ENCODE data around the gene EPB41.

EPB41 gene

DNA sequence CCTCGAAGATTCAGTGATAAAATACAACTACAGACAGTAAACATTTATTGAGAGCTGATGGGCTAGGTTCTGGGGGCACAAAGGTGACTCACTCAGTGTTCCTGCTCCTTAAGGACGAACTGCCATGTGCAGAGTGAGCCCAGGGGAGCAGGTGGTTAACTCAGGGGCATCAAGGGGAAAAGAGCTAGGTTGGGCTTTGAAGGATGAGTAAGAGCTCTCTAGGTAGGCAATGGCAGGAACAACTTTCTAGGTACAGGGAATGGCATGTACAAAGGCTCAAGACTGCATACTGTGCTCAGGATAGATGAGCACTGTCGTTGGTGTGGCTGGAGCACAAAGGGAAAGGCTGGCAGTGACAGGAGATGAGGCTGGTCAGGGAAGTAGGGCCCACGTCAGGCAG lies 16.6 kb upstream of the EPB41 start:
- in situ Hi-C loops (cut with MboI; ENCODE audit: low sequenced_read_pairs, unreplicated experiment) = no loop called here
- TF ChIP-seq, protein P1, sequence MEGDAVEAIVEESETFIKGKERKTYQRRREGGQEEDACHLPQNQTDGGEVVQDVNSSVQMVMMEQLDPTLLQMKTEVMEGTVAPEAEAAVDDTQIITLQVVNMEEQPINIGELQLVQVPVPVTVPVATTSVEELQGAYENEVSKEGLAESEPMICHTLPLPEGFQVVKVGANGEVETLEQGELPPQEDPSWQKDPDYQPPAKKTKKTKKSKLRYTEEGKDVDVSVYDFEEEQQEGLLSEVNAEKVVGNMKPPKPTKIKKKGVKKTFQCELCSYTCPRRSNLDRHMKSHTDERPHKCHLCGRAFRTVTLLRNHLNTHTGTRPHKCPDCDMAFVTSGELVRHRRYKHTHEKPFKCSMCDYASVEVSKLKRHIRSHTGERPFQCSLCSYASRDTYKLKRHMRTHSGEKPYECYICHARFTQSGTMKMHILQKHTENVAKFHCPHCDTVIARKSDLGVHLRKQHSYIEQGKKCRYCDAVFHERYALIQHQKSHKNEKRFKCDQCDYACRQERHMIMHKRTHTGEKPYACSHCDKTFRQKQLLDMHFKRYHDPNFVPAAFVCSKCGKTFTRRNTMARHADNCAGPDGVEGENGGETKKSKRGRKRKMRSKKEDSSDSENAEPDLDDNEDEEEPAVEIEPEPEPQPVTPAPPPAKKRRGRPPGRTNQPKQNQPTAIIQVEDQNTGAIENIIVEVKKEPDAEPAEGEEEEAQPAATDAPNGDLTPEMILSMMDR (IDR thresholded peaks at IDR 0.05; ENCODE audit: borderline replicate concordance, control extremely low read depth, extremely low read depth, insufficient read depth, missing control alignments) = no peak
- no peak for DNase-seq (ENCODE audit: low spot score)

DNA sequence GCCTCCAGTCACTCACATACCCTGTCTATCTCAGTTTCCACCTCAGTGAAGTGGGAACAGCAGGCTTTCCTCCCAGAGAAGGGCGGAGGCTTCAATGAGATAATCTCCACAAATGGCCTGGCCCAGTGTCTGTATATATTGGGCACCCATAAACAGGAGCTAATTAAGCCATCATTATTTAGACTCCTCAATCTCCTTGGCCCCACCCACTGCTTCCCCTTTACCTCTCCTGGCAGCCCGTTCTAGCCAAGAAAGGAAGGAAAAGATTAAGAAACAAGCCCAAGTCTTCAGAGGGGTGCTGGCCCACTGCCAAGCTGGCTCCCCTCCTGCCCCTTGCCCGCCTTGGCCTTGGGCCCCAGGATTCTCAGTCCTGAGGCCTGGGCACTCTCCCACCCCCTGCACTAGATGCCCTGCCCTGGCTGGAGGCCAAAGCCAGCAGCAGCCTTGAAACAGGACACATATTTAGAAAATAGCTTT lies 15.9 kb upstream of the EPB41 start:
- in situ Hi-C loops (cut with MboI; ENCODE audit: low sequenced_read_pairs, unreplicated experiment) = no loop called here
- no peak for DNase-seq (ENCODE audit: low spot score)
- TF ChIP-seq, protein P1 (IDR thresholded peaks at IDR 0.05; ENCODE audit: borderline replicate concordance, control extremely low read depth, extremely low read depth, insufficient read depth, missing control alignments) = no peak

DNA sequence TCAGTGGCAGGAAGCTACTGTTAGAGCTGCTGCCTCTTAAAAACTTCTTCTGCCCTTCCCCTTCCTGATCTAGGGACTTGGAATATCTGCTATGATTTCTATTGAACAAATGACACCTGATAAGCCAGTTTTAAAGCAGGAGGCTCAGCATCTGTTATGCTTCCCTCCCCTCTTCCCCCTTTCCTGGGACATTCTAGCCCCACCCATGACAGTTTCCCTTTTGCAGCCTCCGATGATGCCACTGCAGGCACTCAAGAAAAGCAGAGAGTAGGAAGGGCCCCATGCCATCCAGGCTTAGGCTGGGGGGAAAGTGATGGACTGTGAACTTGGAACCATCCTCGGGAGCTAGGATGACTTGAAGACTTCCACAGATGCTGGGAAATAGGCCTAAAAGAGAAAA lies 15.1 kb upstream of the EPB41 start:
- in situ Hi-C loops (cut with MboI; ENCODE audit: low sequenced_read_pairs, unreplicated experiment) = no loop called here
- no peak for DNase-seq (ENCODE audit: low spot score)
- TF ChIP-seq, protein P1 (IDR thresholded peaks at IDR 0.05; ENCODE audit: borderline replicate concordance, control extremely low read depth, extremely low read depth, insufficient read depth, missing control alignments) = no peak

DNA sequence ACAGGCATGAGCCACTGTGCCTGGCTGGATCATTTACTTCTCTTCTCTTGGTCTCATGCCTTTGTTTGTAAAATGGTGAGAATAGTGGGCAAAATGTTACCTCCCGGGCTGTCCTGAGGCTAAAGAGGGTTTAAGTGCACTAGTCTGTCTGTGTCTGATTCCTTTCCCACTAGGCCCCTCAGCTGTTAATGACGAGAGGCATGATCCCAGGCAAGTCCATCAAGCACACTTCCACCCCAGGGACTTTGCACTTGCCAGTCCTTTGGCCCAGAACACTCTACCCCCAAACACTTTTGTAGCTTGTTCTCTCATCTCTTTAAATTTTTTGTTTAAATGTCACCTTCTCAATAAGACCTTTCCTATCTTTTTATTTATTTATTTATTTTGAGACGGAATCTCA lies 13.8 kb upstream of the EPB41 start:
- TF ChIP-seq, protein P1 (IDR thresholded peaks at IDR 0.05; ENCODE audit: borderline replicate concordance, control extremely low read depth, extremely low read depth, insufficient read depth, missing control alignments) = no peak
- DNase-seq (ENCODE audit: low spot score) = no peak
- in situ Hi-C loops (cut with MboI; ENCODE audit: low sequenced_read_pairs, unreplicated experiment) = no loop called here

DNA sequence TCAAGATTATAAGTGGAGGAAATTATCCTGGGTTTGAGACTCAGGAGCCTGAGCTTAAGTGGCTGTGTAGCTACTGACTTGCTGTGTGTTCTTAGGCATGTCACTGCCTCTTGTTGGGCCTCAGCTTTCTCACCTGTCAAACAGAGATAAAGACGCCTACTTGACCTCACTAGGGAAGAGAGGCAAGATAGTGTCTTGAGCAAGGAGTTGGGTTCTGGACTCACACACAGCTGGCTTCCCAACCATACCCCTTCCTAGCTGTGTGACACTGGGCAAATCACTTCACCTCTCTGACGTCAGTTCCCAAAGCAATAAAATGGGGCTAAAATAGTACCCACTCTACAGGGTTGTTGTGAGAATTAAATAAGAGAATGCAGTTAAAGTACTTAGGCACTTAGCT lies 11.6 kb upstream of the EPB41 start:
- no peak for DNase-seq (ENCODE audit: low spot score)
- in situ Hi-C loops (cut with MboI; ENCODE audit: low sequenced_read_pairs, unreplicated experiment) = no loop called here
- TF ChIP-seq, protein P1 (IDR thresholded peaks at IDR 0.05; ENCODE audit: borderline replicate concordance, control extremely low read depth, extremely low read depth, insufficient read depth, missing control alignments) = no peak

DNA sequence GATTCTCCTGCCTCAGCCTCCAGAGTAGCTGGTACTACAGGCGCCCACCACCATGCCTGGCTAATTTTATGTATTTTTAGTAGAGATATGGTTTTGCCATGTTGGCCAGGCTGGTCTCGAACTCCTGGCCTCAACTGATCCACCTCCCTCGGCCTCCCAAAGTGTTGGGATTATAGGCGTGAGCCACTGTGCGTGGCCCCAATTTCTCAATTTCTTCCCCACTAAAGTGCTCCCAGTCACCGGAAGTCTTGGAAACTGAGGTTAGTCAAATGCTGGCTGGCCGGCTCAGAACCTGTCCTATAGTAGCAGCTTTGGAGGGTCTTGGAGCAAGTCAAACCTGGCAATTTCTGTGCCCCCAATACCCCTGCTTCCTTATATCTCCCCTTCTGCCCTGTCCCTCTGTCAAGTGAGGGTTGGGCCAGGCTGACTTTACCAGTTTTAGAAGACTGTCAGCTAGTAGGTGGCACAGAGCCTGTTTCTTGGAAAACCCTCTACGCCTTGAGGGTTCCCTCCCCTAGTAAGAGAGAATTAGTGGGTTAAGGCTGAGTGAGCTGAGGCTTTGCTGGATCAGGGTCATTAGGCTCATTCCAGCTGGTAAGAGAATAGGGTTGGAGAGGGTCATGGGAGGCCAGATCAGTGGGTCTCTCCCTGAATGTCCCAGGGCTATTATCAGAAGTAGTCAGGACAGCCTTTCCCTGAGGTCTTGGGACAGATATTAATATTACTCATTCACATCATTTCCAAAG lies 8.3 kb upstream of the EPB41 start:
- in situ Hi-C loops (cut with MboI; ENCODE audit: low sequenced_read_pairs, unreplicated experiment) = no loop called here
- no peak for DNase-seq (ENCODE audit: low spot score)
- TF ChIP-seq, protein P1 (IDR thresholded peaks at IDR 0.05; ENCODE audit: borderline replicate concordance, control extremely low read depth, extremely low read depth, insufficient read depth, missing control alignments) = no peak

Measured in GM13976 (cell line).